B cell (primary cell): ENCODE measurements around the gene LDHAL6B. TPM values are rescaled to one million over a fixed set of nuclear protein-coding genes. Genes with fewer than 3 reads are reported as not detected.

Source experiments
- ATAC-seq: fragments of 200-7000 bp; cut with Tn5 transposase; one replicate; pipeline ENCODE4 v1.10.0; 2021; ENCODE audit warnings: low read depth, mild to moderate bottlenecking, moderate number of reproducible peaks, moderate library complexity
- CTCF ChIA-PET: fragments of 350-600 bp; sonication (Branson Sonifier 250); formaldehyde crosslinking; loops from one replicate; lab custom pipeline; 2021; ENCODE audit warnings: antibody characterized with exemption, inconsistent platforms; lab: Charles Lee
- POLR2A ChIA-PET: fragments of 350-600 bp; sonication (Branson Sonifier 250); formaldehyde crosslinking; loops from one replicate; lab custom pipeline; 2021; ENCODE audit warnings: antibody characterized with exemption; lab: Charles Lee
- DNase-seq: peaks from one replicate; pipeline ENCODE4 v3.0.0; 2013
- H2AFZ ChIP-seq: 2 replicates; pipeline ENCODE4 v1.6.1; 2012; ENCODE audit warnings: mild to moderate bottlenecking, low read depth, low read length; ENCODE audit not compliant: insufficient read depth, poor library complexity, severe bottlenecking
- H3K27ac ChIP-seq, 2 donors: 1 replicate in 1 of 2; 2 replicates in 1 of 2; pipeline ENCODE4 v1.5.1; 2012 to 2013; ENCODE audit warnings: low read length in 2 of 2, mild to moderate bottlenecking in 2 of 2, moderate library complexity in 1 of 2
- H3K27me3 ChIP-seq, 4 experiments: fragments of 200-600 bp in 1 of 4; sonication (generic) in 1 of 4; replicated peaks in 1 of 4; 1 replicate in 2 of 4; 2 replicates in 2 of 4; pipeline versions ENCODE4 v1.6.1 to v1.7.0; 2013 to 2016; ENCODE audit warnings: low read length in 3 of 4, mild to moderate bottlenecking in 2 of 4, mixed read lengths in 1 of 4, moderate library complexity in 1 of 4; ENCODE audit not compliant: insufficient read depth in 4 of 4, control insufficient read depth in 3 of 4; ENCODE audit errors: control extremely low read depth in 1 of 4
- H3K36me3 ChIP-seq, 2 experiments: replicated peaks in 1 of 2; 1 replicate in 1 of 2; 2 replicates in 1 of 2; pipeline versions ENCODE4 v1.6.1 to v1.7.1; 2013; ENCODE audit warnings: low read length in 1 of 2; ENCODE audit not compliant: insufficient read depth in 2 of 2, control insufficient read depth in 1 of 2; ENCODE audit errors: control extremely low read depth in 1 of 2, extremely low read depth in 1 of 2
- H3K4me1 ChIP-seq, 2 donors: fragments of 200-600 bp in 1 of 2; sonication (generic) in 1 of 2; 1 replicate in 1 of 2; 2 replicates in 1 of 2; pipeline versions ENCODE4 v1.5.1 to v1.6.1; 2013 to 2017; ENCODE audit warnings: low read length in 2 of 2; ENCODE audit not compliant: control insufficient read depth in 2 of 2, insufficient read depth in 2 of 2
- H3K4me2 ChIP-seq: replicated peaks from 2 replicates; pipeline ENCODE3; 2012; ENCODE audit warnings: mild to moderate bottlenecking, low read depth, low read length; ENCODE audit not compliant: poor library complexity, severe bottlenecking
- H3K4me3 ChIP-seq, 5 experiments: fragments of 200-600 bp in 1 of 5; sonication (generic) in 1 of 5; 1 replicate in 3 of 5; 2 replicates in 2 of 5; pipeline versions ENCODE4 v1.5.1 to v1.7.0; 2011 to 2016; ENCODE audit warnings: low read length in 4 of 5, mild to moderate bottlenecking in 4 of 5, low read depth in 2 of 5, control low read depth in 1 of 5, moderate library complexity in 1 of 5; ENCODE audit not compliant: insufficient read depth in 1 of 5; ENCODE audit errors: control extremely low read depth in 1 of 5, extremely low read depth in 1 of 5
- H3K79me2 ChIP-seq: fragments of 200-600 bp; sonication (generic); one replicate; pipeline ENCODE4 v1.6.0; 2016; ENCODE audit warnings: low read length; ENCODE audit not compliant: control insufficient read depth, insufficient read depth
- H3K9ac ChIP-seq: fragments of 200-600 bp; sonication (generic); 2 replicates; pipeline ENCODE4 v1.6.1; 2017; ENCODE audit warnings: mild to moderate bottlenecking, low read length, moderate library complexity
- H3K9me3 ChIP-seq, 3 donors: one replicate each; pipeline versions ENCODE4 v1.6.1 to v1.7.1; 2013; ENCODE audit warnings: low read length in 2 of 3; ENCODE audit not compliant: control insufficient read depth in 2 of 3, insufficient read depth in 1 of 3; ENCODE audit errors: control extremely low read depth in 1 of 3
- H4K20me1 ChIP-seq: 2 replicates; pipeline ENCODE4 v1.6.0; 2012; ENCODE audit warnings: mild to moderate bottlenecking, low read length; ENCODE audit not compliant: insufficient read depth, control insufficient read depth, poor library complexity, severe bottlenecking
- H3K27ac Mint-ChIP-seq: one replicate; pipeline ENCODE4 v1.8.0; 2021; ENCODE audit warnings: mixed read lengths
- H3K27me3 Mint-ChIP-seq: one replicate; pipeline ENCODE4 v1.8.0; 2021; ENCODE audit warnings: mixed read lengths
- H3K4me1 Mint-ChIP-seq: one replicate; pipeline ENCODE4 v1.8.0; 2021; ENCODE audit warnings: mixed read lengths
- H3K4me3 Mint-ChIP-seq: one replicate; pipeline ENCODE4 v1.8.0; 2021; ENCODE audit warnings: mixed read lengths
- H3K9me3 Mint-ChIP-seq: one replicate; pipeline ENCODE4 v1.8.0; 2022; ENCODE audit warnings: mixed read lengths; ENCODE audit not compliant: insufficient read depth
- CTCF ChIP-seq: fragments of 200-600 bp; IDR thresholded peaks from one replicate; pipeline ENCODE4 v1.8.0; 2022; ENCODE audit warnings: antibody characterized with exemption, mild to moderate bottlenecking
- EZH2 ChIP-seq: IDR thresholded peaks from 2 replicates; pipeline ENCODE4 v1.6.1; 2012; ENCODE audit warnings: borderline replicate concordance, low read depth, mild to moderate bottlenecking, moderate library complexity, low read length; ENCODE audit not compliant: insufficient read depth, poor library complexity, severe bottlenecking
- WGBS: methylation state at CpG from one replicate; pipeline ENCODE4 v1.1.5; 2013; ENCODE audit warnings: missing lambda C conversion rate; ENCODE audit not compliant: insufficient coverage; 5-methylcytosine and 5-hydroxymethylcytosine counted together
- intact Hi-C: fragments of 100-400 bp; cut with micrococcal nuclease; formaldehyde crosslinking; loops from one replicate; pipeline ENCODE4 v1.10.0; 2022
- polyA plus RNA-seq: library from polyadenylated mRNA; depleted of rRNA; stranded (reverse); fragments of >200 nt; gene quantifications from 2 replicates; pipeline ENCODE4 v1.2.3, GENCODE V29; 2012
- total RNA-seq, 2 donors: library from RNA; stranded (reverse); fragments of 120-200 nt in 1 of 2; gene quantifications; 1 replicate in 1 of 2; 2 replicates in 1 of 2; pipeline versions ENCODE4 v1.2.3 to v1.2.4, GENCODE V29; 2013 to 2022

The LDHAL6B gene
- total and polyA plus RNA-seq, 2 donors (not counting 1 experiment from before 2014, with no cell fraction given) = not detected

- H4K20me1 ChIP-seq = no peaks in the 10 kb centered on the region
- DNase-seq (peak; percentile 57), ATAC-seq (peak; percentile 94)
- Mint-ChIP-seq H3K4me3 (no peak overlapping the region), H3K27me3 (no peaks in the 10 kb centered on the region), H3K9me3 (no peaks in the 10 kb centered on the region), H3K27ac (no peak overlapping the region), H3K4me1 (peaks cover 7% of the 10 kb centered on the region)
- POLR2A ChIA-PET = no interaction called here
- no peak for TF ChIP-seq EZH2
- peak; percentile 55 for TF ChIP-seq CTCF
- H3K4me1 ChIP-seq = no peaks in the 10 kb centered on the region
- H3K79me2 ChIP-seq = no peaks in the 10 kb centered on the region
- no peak overlapping the region for H3K9ac ChIP-seq
- CTCF ChIA-PET = interaction anchor here (0.7 to 3.1 kb wide), 19 partner anchors 13 to 355 kb away, joined by 3 to 47 read pairs (median 5); no protein-coding TSS in a partner anchor
- WGBS = 85% methylated on average over 4 of the region's 10 CpGs
- peaks cover 0 to 4% (median 0%) of the 10 kb centered on the region in 3 donors for H3K9me3 ChIP-seq
- no peak overlapping the region for H2AFZ ChIP-seq
- H3K27ac ChIP-seq = no peak overlapping the region
- no peaks in the 10 kb centered on the region for H3K27me3 ChIP-seq
- intact Hi-C loops = loop anchor here (1.0 to 5.0 kb wide), 4 partner anchors 62 to 354 kb away; no protein-coding TSS in a partner anchor
- H3K4me3 ChIP-seq = no peak overlapping the region
- peaks cover 3 to 54% of the 10 kb centered on the region in 2 experiments for H3K36me3 ChIP-seq
- H3K4me2 ChIP-seq = no peak overlapping the region
Observed at GRCh38 chr15:59174835-59175831, 31.5 kb upstream of the LDHAL6B start.
